GM23338 (cell line): ENCODE measurements around the gene CYB5D1.

Experiments used
- CREB1 ChIP-seq: fragments of 250-450 bp; sonication (Bioruptor Pico); IDR thresholded peaks from 2 replicates; pipeline ENCODE4 v1.5.0; 2020; ENCODE audit warnings: low read depth, mild to moderate bottlenecking, moderate library complexity
- CTCF ChIP-seq, 2 experiments: fragments of 200-600 bp in 1 of 2; sonication (generic) in 1 of 2; conservative IDR thresholded peaks; 2 replicates each; pipeline versions ENCODE4 v1.5.1 to v1.6.1; 2016 to 2017; ENCODE audit warnings: antibody characterized with exemption in 2 of 2, low read depth in 2 of 2, mild to moderate bottlenecking in 2 of 2, moderate library complexity in 1 of 2
- EZH2 ChIP-seq: fragments of 200-600 bp; sonication (generic); IDR thresholded peaks from one replicate; pipeline ENCODE4 v1.8.0; 2017; ENCODE audit warnings: antibody characterized with exemption, mild to moderate bottlenecking, low read depth; ENCODE audit not compliant: unreplicated experiment
- EZH2phosphoT487 ChIP-seq: fragments of 200-600 bp; sonication (generic); IDR thresholded peaks from one replicate; pipeline ENCODE4 v1.8.1; 2018; ENCODE audit warnings: antibody characterized with exemption; ENCODE audit not compliant: unreplicated experiment
- JUNB ChIP-seq: IDR thresholded peaks from one replicate; pipeline ENCODE4 v1.6.1; 2016; ENCODE audit warnings: antibody characterized with exemption; ENCODE audit not compliant: unreplicated experiment
- POLR2AphosphoS5 ChIP-seq: IDR thresholded peaks from 2 replicates; pipeline ENCODE4 v1.6.1; 2016; ENCODE audit warnings: antibody characterized with exemption, low read depth
- ZNF331 ChIP-seq: fragments of 250-450 bp; sonication (Bioruptor Pico); IDR thresholded peaks from 2 replicates; pipeline ENCODE4 v1.5.0; 2020; ENCODE audit warnings: low read depth, mild to moderate bottlenecking, moderate library complexity
- TF ChIP-seq, protein P1 (sequence below): IDR thresholded peaks from one replicate; pipeline ENCODE4 v1.6.1; 2018; ENCODE audit warnings: antibody characterized with exemption; ENCODE audit not compliant: unreplicated experiment

- TF ChIP-seq CTCF (conservative IDR thresholded peaks at IDR 0.05; ENCODE audit: low read depth in 2 of 2) (no peak), JUNB (no peak), EZH2 (no peak), CREB1 (CRISPR knock-in tag) (no peak), ZNF331 (CRISPR knock-in tag) (no peak), POLR2AphosphoS5 (no peak), EZH2phosphoT487 (no peak)
- TF ChIP-seq, protein P1, sequence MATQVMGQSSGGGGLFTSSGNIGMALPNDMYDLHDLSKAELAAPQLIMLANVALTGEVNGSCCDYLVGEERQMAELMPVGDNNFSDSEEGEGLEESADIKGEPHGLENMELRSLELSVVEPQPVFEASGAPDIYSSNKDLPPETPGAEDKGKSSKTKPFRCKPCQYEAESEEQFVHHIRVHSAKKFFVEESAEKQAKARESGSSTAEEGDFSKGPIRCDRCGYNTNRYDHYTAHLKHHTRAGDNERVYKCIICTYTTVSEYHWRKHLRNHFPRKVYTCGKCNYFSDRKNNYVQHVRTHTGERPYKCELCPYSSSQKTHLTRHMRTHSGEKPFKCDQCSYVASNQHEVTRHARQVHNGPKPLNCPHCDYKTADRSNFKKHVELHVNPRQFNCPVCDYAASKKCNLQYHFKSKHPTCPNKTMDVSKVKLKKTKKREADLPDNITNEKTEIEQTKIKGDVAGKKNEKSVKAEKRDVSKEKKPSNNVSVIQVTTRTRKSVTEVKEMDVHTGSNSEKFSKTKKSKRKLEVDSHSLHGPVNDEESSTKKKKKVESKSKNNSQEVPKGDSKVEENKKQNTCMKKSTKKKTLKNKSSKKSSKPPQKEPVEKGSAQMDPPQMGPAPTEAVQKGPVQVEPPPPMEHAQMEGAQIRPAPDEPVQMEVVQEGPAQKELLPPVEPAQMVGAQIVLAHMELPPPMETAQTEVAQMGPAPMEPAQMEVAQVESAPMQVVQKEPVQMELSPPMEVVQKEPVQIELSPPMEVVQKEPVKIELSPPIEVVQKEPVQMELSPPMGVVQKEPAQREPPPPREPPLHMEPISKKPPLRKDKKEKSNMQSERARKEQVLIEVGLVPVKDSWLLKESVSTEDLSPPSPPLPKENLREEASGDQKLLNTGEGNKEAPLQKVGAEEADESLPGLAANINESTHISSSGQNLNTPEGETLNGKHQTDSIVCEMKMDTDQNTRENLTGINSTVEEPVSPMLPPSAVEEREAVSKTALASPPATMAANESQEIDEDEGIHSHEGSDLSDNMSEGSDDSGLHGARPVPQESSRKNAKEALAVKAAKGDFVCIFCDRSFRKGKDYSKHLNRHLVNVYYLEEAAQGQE, result no peak
Measured at GRCh38 chr17:7823581-7824001, 34.2 kb upstream of the CYB5D1 start.
